GM18520 (cell line): ENCODE results near the gene MAP4K5.

Source experiments
- ATAC-seq: cut with Tn5 transposase; IDR thresholded peaks from one replicate; pipeline ENCODE4 v1.9.1; 2021; ENCODE audit not compliant: unreplicated experiment

Gene MAP4K5

DNA sequence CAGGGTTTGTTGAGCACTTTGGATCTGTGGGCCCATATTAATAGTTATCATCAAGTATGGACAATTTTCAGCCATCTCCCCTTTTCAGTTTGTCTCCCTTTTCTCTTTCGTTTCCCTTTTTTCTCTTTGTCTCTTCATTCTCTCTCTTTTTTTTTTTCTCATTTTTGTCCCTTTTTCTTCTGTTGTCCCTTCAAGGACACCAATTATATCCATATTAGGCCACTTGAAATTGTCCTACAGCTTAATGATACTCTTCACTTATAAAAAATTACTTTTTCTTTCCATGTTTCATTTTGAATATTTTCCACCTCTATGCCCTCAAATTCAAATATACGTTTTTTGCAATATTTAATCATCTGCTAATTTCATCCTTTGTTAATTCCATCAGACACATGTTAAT is 53.3 kb downstream of the MAP4K5 start:
- ATAC-seq, result no peak

DNA sequence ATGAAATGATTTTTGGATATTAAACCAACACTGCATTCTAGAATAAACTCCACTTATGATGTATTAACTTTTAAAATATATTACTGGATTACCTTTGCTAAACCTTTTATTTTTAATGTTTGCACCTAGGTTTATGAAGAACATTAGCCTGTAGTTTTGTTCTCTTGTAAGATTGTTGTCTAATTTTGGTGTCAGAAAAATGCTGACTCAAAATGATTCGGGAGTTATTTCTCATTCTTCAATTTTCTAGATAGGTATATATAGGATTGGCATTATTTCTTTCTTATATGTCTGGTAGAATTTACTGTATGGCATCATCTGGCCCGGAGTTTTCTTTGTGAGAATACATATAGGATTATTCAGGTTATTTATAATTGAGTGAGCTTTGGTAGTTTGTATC is 54.6 kb downstream of the MAP4K5 start:
- ATAC-seq, result no peak

DNA sequence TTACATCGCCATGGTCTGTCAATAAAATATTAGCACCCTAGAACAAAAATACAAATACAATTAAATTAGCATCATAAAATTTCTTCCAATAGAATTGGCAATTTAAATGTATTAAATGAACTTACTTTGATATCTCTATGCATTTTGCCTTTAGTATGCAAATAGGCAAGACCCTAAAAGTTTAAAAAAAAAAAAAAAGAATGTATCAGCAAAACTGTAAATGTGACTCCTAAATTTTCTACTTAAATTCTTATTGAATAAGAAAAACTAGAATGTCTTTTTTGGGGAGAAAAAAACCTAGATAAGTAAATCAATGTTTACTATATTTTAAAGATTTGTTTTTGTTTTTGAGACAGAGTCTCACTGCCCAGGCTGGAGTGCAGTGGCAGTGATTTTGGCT is 56.2 kb downstream of the MAP4K5 start:
- ATAC-seq, result no peak

DNA sequence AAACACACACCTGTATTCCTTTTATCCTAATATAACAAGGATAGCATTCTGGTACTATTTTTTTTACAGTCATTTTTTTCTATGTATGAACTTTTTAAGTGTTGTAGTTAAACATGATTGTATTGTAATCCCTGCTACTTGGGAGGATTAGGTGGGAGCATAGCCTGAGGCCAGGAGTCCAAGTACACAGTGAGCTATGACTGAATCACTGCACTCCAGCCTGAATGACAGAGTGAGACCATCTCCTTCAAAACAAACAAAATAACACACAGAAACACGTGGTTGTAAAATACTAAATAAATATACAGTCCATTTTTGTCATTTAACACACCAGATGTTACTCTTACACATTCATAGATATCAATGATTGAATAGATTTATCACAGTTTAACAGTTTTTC is 56.9 kb downstream of the MAP4K5 start:
- ATAC-seq, result no peak

DNA sequence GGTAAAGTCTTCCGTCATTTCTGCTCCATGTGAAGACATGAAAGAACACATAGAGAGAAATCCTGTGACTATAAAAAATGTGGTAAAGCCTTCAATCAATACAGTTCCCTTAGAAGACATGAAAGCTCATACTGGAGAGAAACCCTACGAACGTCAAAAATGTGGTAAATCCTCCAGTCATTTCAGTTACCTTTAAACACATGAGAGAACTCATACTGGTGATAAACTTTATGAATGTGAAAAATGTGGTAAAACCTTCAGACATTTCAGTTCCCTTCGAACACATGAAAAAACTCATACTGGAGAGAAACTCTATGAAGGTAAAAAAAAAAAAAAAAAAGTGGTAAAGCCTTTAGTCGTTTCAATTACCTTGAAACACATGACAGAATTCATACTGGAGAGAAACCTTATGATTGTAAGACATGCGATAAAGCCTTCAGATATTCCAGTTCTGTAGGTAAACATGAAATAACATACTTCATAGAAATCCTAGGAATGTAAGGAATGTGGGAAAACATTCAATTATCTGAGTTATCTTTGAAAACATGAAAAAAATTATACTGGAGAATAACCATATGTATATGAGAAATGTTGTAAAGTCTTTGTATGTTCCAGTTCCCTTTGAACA is 60.4 kb downstream of the MAP4K5 start:
- no peak for ATAC-seq

DNA sequence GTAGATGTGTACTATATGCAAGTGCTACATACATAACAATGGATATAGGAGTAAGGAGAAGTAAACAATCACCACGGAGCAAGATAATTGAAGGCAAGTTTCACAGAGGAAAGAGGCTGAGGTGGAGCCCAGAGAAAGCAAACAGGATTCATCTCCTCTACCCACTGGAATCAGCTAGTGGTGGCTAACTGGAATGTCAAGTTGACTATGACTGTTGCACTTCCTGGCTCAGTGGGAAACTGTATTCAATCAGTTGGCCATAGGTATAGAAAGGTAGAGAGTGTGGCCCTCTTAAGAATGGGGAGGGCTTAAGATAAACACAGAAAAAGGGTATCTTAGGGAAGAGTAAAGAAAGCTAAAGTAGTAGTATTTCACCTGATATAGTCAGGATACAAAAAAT is 62.4 kb downstream of the MAP4K5 start:
- no peak for ATAC-seq

DNA sequence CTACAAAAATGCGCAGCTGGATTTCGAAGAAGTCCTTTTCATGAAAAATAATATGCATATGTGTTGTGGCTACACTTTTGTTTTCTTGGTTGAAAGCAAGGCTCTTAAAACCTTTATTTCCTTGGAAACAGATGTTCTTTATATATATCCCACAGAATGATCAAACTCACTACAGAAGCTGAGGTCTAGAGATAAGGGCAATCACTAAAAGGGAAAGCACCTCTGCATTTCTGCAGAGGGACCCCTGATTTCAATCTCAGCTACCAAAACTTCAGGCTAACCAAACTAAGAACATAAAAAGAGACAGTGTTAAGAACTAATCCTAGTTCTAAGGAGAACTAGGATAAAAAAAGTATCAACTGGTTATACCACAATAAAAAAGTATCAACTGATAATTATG is 70.3 kb downstream of the MAP4K5 start:
- ATAC-seq, result no peak

DNA sequence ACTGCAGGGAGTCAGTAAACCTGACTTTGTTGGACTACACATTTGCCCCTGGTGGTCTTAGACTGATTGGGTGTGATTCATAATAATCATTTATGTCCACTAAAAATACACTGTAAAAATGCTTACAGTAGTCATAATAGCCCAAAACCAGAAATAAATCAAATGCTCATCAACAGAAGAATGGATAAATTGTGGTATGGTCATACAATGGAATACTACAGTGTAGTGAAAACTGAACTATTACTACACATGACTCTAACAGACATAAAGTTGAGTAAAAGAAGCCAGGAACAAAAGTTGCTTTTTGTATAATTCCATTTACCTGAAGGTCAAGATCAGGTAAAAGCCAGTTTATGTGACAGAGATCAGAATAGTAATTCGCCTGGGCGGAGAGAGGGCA is 78.5 kb downstream of the MAP4K5 start:
- no peak for ATAC-seq

DNA sequence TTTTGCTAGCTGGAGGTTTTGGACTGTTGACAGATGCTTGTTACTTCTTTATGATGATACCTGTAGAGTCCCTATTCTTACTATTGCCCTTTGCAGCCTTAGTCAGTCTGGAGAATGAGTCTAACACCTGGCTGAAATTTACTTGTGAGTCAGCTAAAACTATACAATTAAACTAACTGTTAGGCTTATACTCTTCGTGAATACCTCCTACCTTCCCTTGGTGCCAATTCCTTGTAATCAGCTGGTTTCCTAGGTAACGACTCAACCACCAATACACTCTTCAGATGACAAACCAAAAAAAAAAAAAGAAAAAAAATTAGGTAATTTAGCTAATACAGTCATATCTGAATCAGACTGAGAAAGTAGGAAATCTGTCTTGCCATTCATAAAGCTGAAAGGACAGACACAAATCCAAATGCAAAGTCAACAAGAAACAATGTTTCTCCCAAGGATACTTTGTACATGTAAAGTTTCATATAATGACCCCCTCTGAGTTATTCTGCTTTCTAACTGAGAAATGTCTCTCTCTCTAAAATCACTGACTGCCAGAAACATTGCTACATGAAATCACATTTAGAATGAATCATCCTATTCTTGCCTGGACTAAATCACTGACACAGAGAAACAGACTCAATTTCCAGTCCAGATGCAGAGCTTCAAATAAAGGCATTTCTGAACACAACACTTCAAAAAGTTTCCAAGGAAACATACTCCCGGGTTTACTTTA is 79.2 kb downstream of the MAP4K5 start:
- ATAC-seq, result no peak

DNA sequence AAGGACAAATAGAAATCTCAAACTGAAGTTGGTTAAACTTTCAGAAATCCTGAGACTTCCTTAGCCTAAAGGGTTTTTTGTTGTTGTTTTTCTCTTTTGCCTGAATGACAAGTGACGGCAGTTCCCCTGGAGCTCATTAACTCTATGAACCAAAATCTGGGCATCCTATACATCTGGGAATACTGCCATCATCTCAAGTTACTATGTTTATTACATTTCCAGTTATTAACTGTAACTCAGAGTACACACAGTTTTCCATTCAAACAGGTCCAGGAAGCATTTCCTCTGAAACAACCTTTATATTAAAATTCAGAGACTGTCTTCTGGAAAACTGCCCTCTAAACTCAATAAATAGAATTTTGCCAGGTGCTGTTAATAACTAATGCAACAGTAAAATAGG is 80.1 kb downstream of the MAP4K5 start:
- no peak for ATAC-seq

DNA sequence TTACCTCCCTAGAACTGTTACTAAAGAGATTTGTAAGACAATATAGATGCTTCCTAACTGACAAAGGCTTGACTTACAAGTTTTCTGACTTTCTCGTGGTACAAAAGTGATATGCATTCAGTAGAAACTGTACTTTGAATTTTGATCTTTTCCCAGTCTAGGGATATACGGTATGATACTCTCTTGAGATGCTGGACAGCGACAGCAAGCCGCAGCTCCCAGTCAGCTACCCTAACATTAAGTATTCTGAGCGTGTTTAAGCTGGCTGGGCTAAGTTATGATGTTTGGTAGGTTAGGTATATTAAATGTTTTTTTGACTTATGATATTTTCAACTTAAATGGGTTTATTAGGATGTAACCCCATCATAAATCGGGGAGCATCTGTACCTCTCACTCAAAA is 80.5 kb downstream of the MAP4K5 start:
- no peak for ATAC-seq

DNA sequence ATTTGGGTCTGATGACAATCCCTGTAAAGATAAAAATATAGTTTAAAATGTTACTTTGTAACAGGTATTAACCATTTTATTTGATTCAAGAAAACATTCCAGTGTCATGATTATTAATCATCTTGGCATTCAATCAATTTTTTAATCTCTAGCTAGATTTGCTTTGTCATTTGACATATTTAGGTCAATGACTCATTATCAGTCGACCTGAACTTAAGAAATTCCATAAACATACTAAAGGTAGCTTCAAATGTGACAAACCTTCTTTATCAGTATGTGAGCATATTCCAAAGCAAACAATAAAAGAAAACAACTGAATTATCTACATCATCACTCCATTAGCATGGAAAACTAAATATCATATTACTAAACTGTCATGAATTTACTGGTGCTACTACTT is 84.9 kb downstream of the MAP4K5 start:
- ATAC-seq, result no peak

DNA sequence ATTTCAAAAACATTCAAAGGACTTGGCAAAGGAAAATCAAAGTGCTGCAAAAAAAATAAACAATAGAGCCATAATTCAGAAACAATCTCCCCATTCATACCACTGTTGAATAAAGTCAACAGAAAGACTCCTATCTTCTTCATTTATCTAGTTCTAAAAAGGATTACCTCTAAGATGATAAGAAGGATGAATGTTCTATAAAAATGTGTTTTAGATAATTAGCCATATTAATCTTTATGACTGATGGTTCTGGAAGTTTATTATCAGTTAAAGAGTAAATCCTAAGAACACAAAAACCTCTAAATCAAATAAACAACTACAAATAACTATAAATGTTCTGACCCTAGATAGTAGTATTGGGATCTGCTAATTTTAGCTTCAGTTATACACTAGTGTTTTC is 97.8 kb downstream of the MAP4K5 start:
- ATAC-seq, result no peak

DNA sequence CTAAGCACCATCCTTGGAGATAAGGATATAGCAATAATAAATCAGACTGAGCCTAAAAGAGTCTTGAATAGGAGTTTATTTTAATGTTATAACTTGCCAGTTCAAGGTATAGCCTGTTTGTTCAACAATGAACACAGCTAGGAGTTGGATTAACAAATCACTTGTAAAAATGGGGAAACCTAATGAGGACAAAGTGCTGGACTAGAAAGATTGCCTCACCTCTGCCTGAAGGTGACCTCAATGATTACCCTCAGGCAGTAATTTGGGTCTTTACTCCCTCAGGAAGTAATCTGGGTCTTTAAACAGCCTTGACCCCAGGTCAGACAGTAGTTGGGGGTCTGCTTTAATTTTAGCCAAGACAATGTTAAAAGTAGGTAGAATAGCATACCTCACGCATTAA is 100.2 kb downstream of the MAP4K5 start:
- no peak for ATAC-seq

DNA sequence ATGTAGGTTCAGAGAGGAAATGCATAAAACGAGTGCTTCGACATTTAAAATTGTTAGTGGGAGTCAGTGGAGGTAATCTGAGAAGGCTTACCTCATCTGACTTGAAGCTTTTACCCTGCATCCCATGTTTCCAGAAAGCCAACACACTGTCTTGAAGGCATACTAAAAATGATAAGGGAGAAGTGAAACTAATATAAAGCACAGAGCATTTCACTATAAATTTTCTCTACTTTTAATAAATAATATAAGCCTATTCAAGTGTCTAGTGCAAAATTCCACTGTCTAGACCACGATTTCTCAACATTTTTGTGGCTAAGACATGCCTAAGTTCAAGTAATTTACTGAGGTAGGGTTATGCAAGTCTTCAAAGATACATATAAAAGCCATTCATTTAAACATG is 106.6 kb downstream of the MAP4K5 start:
- ATAC-seq, result no peak

DNA sequence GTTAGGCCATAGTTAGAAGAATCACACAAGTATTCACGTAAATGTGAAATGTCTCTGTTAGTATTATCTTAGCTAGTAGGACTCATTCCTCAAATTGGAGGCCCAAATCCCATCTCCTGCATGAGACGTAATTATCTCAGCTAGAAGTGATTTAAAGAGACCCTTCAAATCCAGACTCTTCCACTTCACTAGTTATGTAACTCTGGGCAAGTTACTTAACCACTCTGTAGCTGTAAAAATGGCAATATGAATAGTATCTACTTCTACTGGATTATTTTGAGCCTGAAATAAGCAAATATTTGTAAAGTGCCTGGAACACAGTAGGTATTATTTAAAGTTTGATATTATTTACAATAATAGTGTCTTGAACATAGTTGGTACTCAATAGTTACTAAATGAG is 107.3 kb downstream of the MAP4K5 start:
- no peak for ATAC-seq

DNA sequence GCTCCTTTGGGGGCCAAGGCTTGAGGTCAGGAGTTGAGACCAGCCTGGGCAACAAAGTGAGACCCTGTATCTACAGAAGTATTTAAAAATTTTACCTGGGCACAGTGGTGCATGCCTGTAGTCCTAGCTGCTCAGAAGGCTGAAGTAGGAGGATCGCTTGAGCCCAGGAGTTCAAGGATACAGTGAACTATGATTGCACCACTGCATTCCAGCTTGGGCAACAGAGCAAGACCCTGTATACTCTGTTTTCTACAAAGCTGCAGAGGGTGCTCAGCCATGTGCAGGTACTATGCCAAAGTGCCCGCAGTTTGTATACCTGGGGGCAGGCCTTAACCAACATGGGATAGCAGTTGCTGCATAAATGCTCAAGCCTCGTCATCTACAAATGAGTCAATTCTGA is 108.8 kb downstream of the MAP4K5 start:
- no peak for ATAC-seq

DNA sequence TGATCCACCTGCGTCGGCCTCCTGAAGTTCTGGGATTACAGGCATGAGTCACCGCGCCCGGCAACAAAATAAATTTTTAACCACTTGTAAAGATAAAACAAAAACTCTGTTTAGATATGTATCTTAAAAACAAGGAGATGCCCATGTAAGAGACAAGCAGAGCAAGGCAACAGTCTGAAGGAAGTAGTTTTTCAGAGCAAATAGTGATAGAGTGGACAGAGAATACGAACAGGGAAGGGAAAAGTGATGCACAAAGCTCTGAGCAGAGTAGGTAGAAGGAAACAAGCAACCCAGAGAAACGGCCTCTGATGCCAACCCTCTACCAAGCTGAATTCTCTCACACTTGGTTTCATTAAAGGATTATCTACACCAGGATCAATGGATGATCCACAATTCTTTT is 110.9 kb downstream of the MAP4K5 start:
- ATAC-seq, result no peak

DNA sequence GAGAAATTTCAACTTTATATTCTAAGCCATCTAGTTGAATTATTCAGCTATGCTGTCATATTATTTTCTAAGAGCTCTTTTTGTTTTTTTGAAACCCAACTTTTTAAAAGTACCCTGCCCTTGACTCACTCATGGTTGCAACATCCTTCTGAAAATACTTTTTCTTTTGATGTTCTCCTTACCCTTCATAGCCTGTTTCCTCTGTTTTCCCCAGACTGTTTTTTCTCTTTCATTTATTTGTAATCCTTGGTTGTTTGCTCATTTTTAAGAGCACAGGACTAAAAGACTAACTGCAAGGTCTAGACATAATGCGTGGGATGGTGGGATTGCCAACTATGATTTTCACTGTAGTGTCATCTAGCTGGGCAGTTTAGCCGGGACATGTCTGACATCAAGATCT is 114.5 kb downstream of the MAP4K5 start:
- ATAC-seq, result no peak

DNA sequence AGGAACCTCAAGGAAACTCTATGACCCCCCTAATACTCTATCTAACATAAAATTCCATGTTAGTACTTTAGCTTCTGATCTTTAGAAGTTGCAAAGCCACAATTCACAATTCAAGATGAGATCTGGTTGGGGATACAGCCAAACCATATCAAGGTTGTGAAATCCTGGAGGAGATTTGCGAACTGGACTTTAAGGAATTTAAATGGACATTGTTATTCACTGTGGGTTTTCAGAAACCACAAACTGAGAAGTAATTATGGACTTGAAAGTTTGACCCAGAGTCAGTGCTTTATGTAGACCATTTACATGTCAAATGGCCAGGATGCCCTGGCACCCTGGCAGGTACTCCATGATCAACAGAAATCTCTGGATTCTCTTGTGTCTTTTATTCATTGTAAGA is 121.4 kb downstream of the MAP4K5 start:
- no peak for ATAC-seq

DNA sequence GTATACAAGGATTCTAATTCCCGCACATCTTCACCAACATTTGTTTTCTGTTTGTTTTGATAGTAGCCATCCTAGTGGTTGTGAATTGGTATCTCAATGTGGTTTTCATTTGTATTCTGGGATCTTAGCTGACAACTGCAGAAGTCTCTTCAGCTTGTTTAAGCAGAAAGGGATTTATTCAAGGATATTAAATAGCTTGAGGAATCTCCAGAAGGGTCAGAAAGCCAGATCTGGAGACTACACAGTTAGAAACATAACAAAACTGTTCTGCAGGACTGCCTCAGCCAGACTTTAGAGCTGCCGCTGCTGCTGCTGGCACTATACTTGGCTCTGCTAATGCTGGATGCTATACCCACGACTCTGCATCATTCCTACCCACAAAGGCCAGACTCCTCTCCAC is 122.3 kb downstream of the MAP4K5 start:
- no peak for ATAC-seq

DNA sequence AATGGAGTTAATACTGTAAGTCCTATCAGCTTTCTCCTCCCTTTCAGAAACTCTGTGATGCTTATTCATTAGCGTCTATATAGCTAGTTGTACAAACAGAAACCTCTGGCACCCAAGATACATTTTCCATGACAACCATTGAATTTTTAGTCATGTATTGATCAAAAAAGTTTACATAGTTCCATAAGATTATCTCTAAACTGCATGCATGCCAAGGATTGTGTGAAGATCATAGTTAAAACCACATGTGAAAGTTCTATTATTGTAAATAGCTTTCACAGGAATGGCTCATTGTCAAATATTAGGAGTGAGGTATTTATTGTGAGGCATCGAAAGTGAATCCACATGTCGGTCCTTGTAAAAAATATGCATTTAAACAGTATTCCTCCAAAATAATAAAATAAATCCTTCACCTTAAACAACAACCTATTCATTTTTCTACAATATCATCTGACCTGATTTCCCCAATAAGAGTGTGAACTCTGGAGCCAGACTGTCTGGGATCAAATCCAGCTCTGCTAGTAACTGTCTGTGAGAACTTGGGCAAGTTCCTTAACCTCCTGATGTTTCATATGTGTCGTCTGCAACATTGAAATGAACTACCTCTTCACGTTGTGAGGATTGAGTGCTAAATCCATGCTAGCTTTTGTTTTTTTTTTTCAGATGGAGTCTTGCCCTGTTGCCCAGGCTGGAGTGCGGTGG is 125.1 kb downstream of the MAP4K5 start:
- no peak for ATAC-seq

DNA sequence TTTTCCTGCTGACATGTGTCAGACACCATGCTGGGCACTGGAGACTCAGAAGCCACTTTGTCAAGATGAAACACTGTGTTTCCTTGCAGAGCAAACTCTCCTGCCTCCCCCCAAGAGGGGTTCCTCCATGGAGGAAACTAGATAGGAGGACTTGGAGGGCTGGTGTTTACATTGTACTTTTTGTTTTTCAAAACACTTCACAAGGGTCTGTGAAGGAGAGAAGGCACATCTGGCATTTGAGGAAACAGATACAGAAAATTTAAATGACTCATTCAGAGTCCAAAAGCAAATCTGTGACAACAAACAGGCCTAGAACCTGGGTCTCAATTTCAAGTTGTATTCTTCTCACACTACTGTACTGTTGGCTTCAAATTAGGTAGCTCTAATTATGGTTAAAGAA is 128.9 kb downstream of the MAP4K5 start:
- ATAC-seq, result no peak
